K562 (cell line): Measurements from ENCODE around the gene MYO18A. TPM values are rescaled to one million over a fixed set of nuclear protein-coding genes. Genes with fewer than 3 reads are reported as not detected.
A peak's percentile ranks its signal among the peaks of the same experiment; 100 is the strongest.

Experiments used
- ATAC-seq: fragments of 200-7000 bp; cut with Tn5 transposase; 3 replicates; pipeline ENCODE4 v1.9.1; 2020; ENCODE audit warnings: moderate library complexity
- BruUV-seq: library from RNA; stranded (reverse); fragments of 400-500 nt; replicated peaks from 2 replicates; lab custom pipeline; 2021; lab: Mats Ljungman, UMichigan
- CTCF ChIA-PET: fragments of 300-600 bp; formaldehyde crosslinking; extraction: SDS; loops from one replicate; lab custom pipeline; 2021; ENCODE audit warnings: low intra/inter-chr PET ratio; lab: Yijun Ruan, JAX
- POLR2A ChIA-PET: fragments of 300-600, 350-650 bp; sonication (Branson Sonifier 250); formaldehyde crosslinking; extraction: SDS; loops from one replicate; lab custom pipeline; 2021; ENCODE audit warnings: antibody characterized with exemption, inconsistent platforms; lab: Yijun Ruan, JAX
- DNase-seq, 4 experiments: peaks; one replicate each; pipeline versions ENCODE4 v3.0.0 to v3.0.0-alpha.2; 2011 to 2018; ENCODE audit warnings: low spot score in 3 of 4, mixed read lengths in 3 of 4; ENCODE audit errors: extremely low read depth in 1 of 4
- FAIRE-seq: peaks from 2 replicates; lab custom pipeline; 2011; peaks lifted over from hg19 to GRCh38; lab: Jason Lieb, UNC
- H2AFZ ChIP-seq: 2 replicates; pipeline ENCODE4 v1.6.0; 2011; ENCODE audit warnings: low read depth, low read length, control low read depth, inconsistent platforms
- H3K27ac ChIP-seq: fragments of 200-600 bp; 3 replicates; pipeline ENCODE4 v1.8.0; 2011; ENCODE audit warnings: low read depth, mild to moderate bottlenecking, control low read depth, inconsistent platforms, low read length, moderate library complexity, mixed read lengths; ENCODE audit errors: extremely low read depth
- H3K27me3 ChIP-seq, 2 experiments: fragments of 300-600 bp in 1 of 2; 2 replicates in 1 of 2; 3 replicates in 1 of 2; pipeline versions ENCODE4 v1.6.0 to v1.8.0; 2011; ENCODE audit warnings: inconsistent platforms in 2 of 2, low read length in 2 of 2, mild to moderate bottlenecking in 1 of 2, mixed read lengths in 1 of 2, moderate library complexity in 1 of 2; ENCODE audit not compliant: control insufficient read depth in 2 of 2, insufficient read depth in 2 of 2
- H3K36me3 ChIP-seq: fragments of 300-600 bp; 3 replicates; pipeline ENCODE4 v1.8.0; 2011; ENCODE audit warnings: mild to moderate bottlenecking, low read length, inconsistent platforms; ENCODE audit not compliant: control insufficient read depth, insufficient read depth
- H3K4me1 ChIP-seq, 2 experiments: fragments of 200-600 bp in 1 of 2; replicated peaks in 1 of 2; 2 replicates in 1 of 2; 3 replicates in 1 of 2; pipeline versions ENCODE4 v1.5.1 to v1.8.0; 2011; ENCODE audit warnings: inconsistent platforms in 2 of 2, low read length in 2 of 2, mild to moderate bottlenecking in 1 of 2, mixed read lengths in 1 of 2, moderate library complexity in 1 of 2; ENCODE audit not compliant: control insufficient read depth in 2 of 2, insufficient read depth in 2 of 2
- H3K4me2 ChIP-seq: 2 replicates; pipeline ENCODE4 v1.6.1; 2011; ENCODE audit warnings: low read length, control low read depth, inconsistent platforms, mixed read lengths; ENCODE audit not compliant: insufficient read depth
- H3K4me3 ChIP-seq: fragments of 200-600 bp; sonication (generic), shearing (Covaris generic); 2 replicates; pipeline ENCODE4 v1.5.1; 2016; ENCODE audit warnings: control low read depth, inconsistent platforms
- H3K79me2 ChIP-seq: fragments of 200-600 bp; 3 replicates; pipeline ENCODE4 v1.8.0; 2011; ENCODE audit warnings: low read length, inconsistent platforms; ENCODE audit not compliant: control insufficient read depth, insufficient read depth
- H3K9ac ChIP-seq, 2 experiments: 2 replicates each; pipeline versions ENCODE4 v1.6.0 to v1.6.1; 2011; ENCODE audit warnings: low read depth in 2 of 2, low read length in 2 of 2, control low read depth in 1 of 2, inconsistent platforms in 1 of 2, mild to moderate bottlenecking in 1 of 2, mixed read lengths in 1 of 2; ENCODE audit not compliant: insufficient read depth in 1 of 2
- H3K9me1 ChIP-seq: one replicate; pipeline ENCODE4 v1.6.0; 2011; ENCODE audit warnings: inconsistent platforms, mild to moderate bottlenecking, low read length, moderate library complexity; ENCODE audit not compliant: control insufficient read depth, insufficient read depth
- H3K9me3 ChIP-seq: replicated peaks from 2 replicates; pipeline ENCODE4 v1.5.1; 2011; ENCODE audit warnings: low read depth, low read length, inconsistent platforms; ENCODE audit not compliant: control insufficient read depth, insufficient read depth
- H4K20me1 ChIP-seq: replicated peaks from 2 replicates; pipeline ENCODE4 v1.6.1; 2011; ENCODE audit warnings: low read length, inconsistent platforms, mixed read lengths; ENCODE audit not compliant: control insufficient read depth, insufficient read depth
- C11orf30 ChIP-seq: fragments of 450-650 bp; IDR thresholded peaks from 2 replicates; pipeline ENCODE4 v1.6.1; 2016; ENCODE audit warnings: low read depth, mild to moderate bottlenecking
- JUND ChIP-seq, 2 experiments: IDR thresholded peaks; 2 replicates in 1 of 2; 3 replicates in 1 of 2; pipeline ENCODE4 v1.6.1; 2011; ENCODE audit warnings: borderline replicate concordance in 2 of 2, low read depth in 2 of 2, low read length in 2 of 2, improper control_type of control experiment in 1 of 2, missing biosample characterization in 1 of 2, missing genetic modification characterization in 1 of 2, missing genetic modification reagents in 1 of 2
- MAFG ChIP-seq: fragments of 450-650 bp; conservative IDR thresholded peaks from 2 replicates; pipeline ENCODE4 v1.6.1; 2016; ENCODE audit warnings: missing genetic modification characterization, missing compliant biosample characterization
- NFE2 ChIP-seq: IDR thresholded peaks from 2 replicates; pipeline ENCODE4 v1.6.1; 2014; ENCODE audit warnings: antibody characterized with exemption, low read depth
- NFE2L1 ChIP-seq: fragments of 450-650 bp; IDR thresholded peaks from 2 replicates; pipeline ENCODE4 v1.6.1; 2016; ENCODE audit warnings: missing genetic modification characterization, low read depth, mild to moderate bottlenecking, missing compliant biosample characterization, moderate library complexity, borderline replicate concordance
- PRMT5 ChIP-seq: sonication (generic); formaldehyde crosslinking; IDR thresholded peaks from 2 replicates; pipeline ENCODE4 v1.5.0; 2020; ENCODE audit warnings: missing genetic modification reagents
- SIRT6 ChIP-seq: IDR thresholded peaks from one replicate; pipeline ENCODE4 v1.6.1; 2012; ENCODE audit warnings: low read depth, mild to moderate bottlenecking, control low read depth, inconsistent platforms, low read length, moderate library complexity
- ZNF24 ChIP-seq: fragments of 450-650 bp; IDR thresholded peaks from 2 replicates; pipeline ENCODE4 v1.6.1; 2016
- ZNF316 ChIP-seq: fragments of 450-650 bp; IDR thresholded peaks from 2 replicates; pipeline ENCODE4 v1.6.1; 2016
- WGBS: fragments of 100-300 bp; shearing (Covaris generic); methylation state at CpG from one replicate; pipeline ENCODE4 v1.1.6; 2016; ENCODE audit warnings: low coverage, mixed read lengths; ENCODE audit not compliant: insufficient coverage; ENCODE audit errors: missing lambda C conversion rate; 5-methylcytosine and 5-hydroxymethylcytosine counted together
- in situ Hi-C: fragments of 300-500 bp; cut with MboI; formaldehyde crosslinking; loops from 4 replicates; pipeline ENCODE4 v1.15.0; 2018; ENCODE audit warnings: inconsistent platforms, mixed read lengths
- intact Hi-C: fragments of 100-400 bp; cut with micrococcal nuclease; formaldehyde crosslinking; loops from 2 replicates; pipeline ENCODE4 v1.14.2; 2022
- polyA plus RNA-seq, 8 experiments: library from polyadenylated mRNA; depleted of rRNA in 4 of 8; stranded (reverse) in 5 of 8; unstranded in 3 of 8; fragments of >200 nt; fragmentation: Nextera tagmentation in 2 of 8; fragmentation: Illumina TruSeq in 1 of 8; extraction: Ambion mirVana in 2 of 8; extraction: Trizol in 1 of 8; gene quantifications; 2 replicates each; pipeline versions ENCODE4 v1.2.1 to v1.2.3, GENCODE V29; 2011 to 2014; ENCODE audit warnings: inconsistent platforms in 1 of 8, missing spikeins in 1 of 8
- total RNA-seq, 7 experiments: library from RNA; depleted of rRNA in 6 of 7; stranded (reverse); fragments of >200 nt in 6 of 7; fragmentation: Illumina TruSeq in 2 of 7; extraction: Trizol in 2 of 7; gene quantifications; 2 replicates each; pipeline versions ENCODE4 v1.2.1 to v1.2.3, GENCODE V29; 2011 to 2021; ENCODE audit warnings: low replicate concordance in 1 of 7

Gene MYO18A
- total and polyA plus RNA-seq, 9 of the 15 experiments (the other 6 are each of a cell fraction or from before 2014, with no cell fraction given): 2.5 to 65.4 (median 17.1) TPM

- TF ChIP-seq JUND (IDR thresholded peaks at IDR 0.05; ENCODE audit: borderline replicate concordance, low read depth, low read length) (no peak), JUND (tag; IDR thresholded peaks at IDR 0.05; ENCODE audit: borderline replicate concordance, low read depth, low read length) (0 out of 3 replicates have a peak, but pooled peaks have one; percentile 9), SIRT6 (no peak)
Measured at GRCh38 chr17:29195465-29196081, 15.4 kb upstream of the MYO18A start (continued).

- intact Hi-C loops: no loop called here
- in situ Hi-C loops: no loop called here
- WGBS: 80% methylated on average over 3 of the region's 3 CpGs
Measured at GRCh38 chr17:29194669-29195068, 14.5 kb upstream of the MYO18A start.

More at GRCh38 chr17:29194669-29195068, 14.5 kb upstream of the MYO18A start:
- no peaks in the 10 kb centered on the region for H3K79me2 ChIP-seq
- peaks cover 0 to 3% of the 10 kb centered on the region in 2 experiments; a peak in 3 of 5 replicates for H3K4me1 ChIP-seq
- no peak overlapping the region for H3K4me2 ChIP-seq
- DNase-seq (no peak), ATAC-seq (no peak), FAIRE-seq (no peak)
- POLR2A ChIA-PET: interaction anchor here (1.4 to 2.4 kb wide), 3 partner anchors 9 to 17 kb away, joined by 3 to 9 read pairs (median 5); no protein-coding TSS in a partner anchor
- CTCF ChIA-PET: no interaction called here
- H3K9me3 ChIP-seq: no peaks in the 10 kb centered on the region
- no peaks in the 10 kb centered on the region for H3K36me3 ChIP-seq
- H3K4me3 ChIP-seq: no peak overlapping the region
- TF ChIP-seq NFE2: peak; percentile 57
- TF ChIP-seq C11orf30: peak; percentile 47; the same call in 1 of the 2 replicates
- TF ChIP-seq PRMT5 (CRISPR knock-in tag): no peak
- TF ChIP-seq ZNF316: peak; percentile 64
- peak; percentile 63 for TF ChIP-seq MAFG (tag)
- TF ChIP-seq ZNF24: no peak
- TF ChIP-seq NFE2L1: peak; percentile 51
- H3K9me1 ChIP-seq: no peaks in the 10 kb centered on the region
- no peaks in the 10 kb centered on the region for H4K20me1 ChIP-seq
- no TSS peak for BruUV-seq
- H2AFZ ChIP-seq: no peak overlapping the region
- H3K9ac ChIP-seq: no peak overlapping the region
- H3K27ac ChIP-seq: no peak overlapping the region
- H3K27me3 ChIP-seq: no peaks in the 10 kb centered on the region
